GM13977 (cell line): ENCODE results near the gene ARSH.

Experiments
- DNase-seq: peaks from one replicate; pipeline ENCODE4 v3.0.0; 2012; ENCODE audit warnings: low spot score
- in situ Hi-C: fragments of 300-500 bp; cut with MboI; formaldehyde crosslinking; loops from one replicate; pipeline ENCODE4 v1.12.0; 2022; ENCODE audit warnings: low sequenced_read_pairs, low pct_unique_long_range_greater_than_20kb, mixed read lengths, inconsistent platforms; ENCODE audit not compliant: unreplicated experiment
- TF ChIP-seq, protein P1 (sequence below): IDR thresholded peaks from 2 replicates; pipeline ENCODE4 v1.5.1; 2012; ENCODE audit warnings: mild to moderate bottlenecking, control low read depth; ENCODE audit not compliant: insufficient read depth; ENCODE audit errors: extremely low read depth, missing control alignments

Gene ARSH

GRCh38 chrX:2989565-2989964, 16.8 kb upstream of the ARSH start:
- DNase-seq: no peak
- TF ChIP-seq, protein P1, sequence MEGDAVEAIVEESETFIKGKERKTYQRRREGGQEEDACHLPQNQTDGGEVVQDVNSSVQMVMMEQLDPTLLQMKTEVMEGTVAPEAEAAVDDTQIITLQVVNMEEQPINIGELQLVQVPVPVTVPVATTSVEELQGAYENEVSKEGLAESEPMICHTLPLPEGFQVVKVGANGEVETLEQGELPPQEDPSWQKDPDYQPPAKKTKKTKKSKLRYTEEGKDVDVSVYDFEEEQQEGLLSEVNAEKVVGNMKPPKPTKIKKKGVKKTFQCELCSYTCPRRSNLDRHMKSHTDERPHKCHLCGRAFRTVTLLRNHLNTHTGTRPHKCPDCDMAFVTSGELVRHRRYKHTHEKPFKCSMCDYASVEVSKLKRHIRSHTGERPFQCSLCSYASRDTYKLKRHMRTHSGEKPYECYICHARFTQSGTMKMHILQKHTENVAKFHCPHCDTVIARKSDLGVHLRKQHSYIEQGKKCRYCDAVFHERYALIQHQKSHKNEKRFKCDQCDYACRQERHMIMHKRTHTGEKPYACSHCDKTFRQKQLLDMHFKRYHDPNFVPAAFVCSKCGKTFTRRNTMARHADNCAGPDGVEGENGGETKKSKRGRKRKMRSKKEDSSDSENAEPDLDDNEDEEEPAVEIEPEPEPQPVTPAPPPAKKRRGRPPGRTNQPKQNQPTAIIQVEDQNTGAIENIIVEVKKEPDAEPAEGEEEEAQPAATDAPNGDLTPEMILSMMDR: no peak
- in situ Hi-C loops: no loop called here

DNA sequence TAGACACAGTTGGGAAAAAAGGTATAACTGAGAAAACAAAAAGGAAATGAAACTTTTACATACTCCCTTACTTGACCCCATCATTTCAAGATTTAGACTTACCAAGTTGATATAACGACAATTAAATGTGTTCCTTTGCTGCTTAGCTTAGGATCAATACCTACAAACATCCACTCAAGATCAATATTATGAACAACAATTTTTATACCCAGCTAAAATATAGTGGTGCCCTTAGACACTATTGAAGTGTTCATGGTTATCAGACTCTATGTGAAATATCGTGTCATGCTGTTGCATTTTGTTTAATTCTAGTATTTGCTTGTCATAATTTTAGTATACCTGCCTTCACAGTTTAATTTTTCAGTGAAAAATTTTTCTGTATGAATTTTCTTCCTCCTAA, 4.2 kb downstream of the ARSH start:
- TF ChIP-seq, protein P1: no peak
- in situ Hi-C loops: no loop called here
- DNase-seq: no peak

DNA sequence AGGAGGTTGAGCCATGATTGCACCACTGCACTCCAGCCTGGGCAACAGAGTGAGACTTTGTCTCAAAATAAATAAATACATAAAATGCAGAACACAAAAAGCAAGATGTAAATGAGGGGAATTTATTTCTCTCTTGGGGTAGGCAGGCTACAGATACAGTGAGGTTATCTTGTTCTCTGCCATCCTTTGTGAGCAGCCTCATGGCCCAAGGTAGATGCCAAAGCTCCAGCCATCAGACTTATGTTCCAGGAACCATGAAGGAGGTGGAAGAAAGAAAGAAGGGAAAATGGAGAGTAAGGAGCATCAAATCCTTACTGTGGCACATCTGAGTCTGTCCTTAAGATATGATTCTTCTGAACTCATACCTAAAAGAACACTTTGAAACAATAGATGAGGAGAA, 11.1 kb downstream of the ARSH start:
- DNase-seq: no peak
- TF ChIP-seq, protein P1: no peak
- in situ Hi-C loops: no loop called here

DNA sequence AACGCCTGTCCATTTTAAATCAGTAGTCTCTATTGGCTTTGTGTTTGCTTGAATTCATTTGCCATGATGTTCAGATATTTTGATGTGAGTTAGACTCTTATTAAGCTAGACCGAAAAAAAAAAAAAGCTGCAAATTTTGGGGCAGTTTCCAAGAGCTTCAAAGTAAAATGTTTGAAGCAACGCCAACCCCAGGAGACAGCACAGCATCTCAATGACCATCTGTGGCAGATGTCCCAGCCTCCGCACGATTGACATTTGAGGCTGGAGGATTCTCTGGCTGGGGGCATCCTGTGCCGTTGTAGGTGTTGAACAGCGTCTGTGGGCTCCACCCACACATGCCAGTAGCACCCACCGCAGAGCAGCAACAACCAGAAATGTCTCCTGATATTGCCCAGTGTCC, 17.8 kb downstream of the ARSH start:
- DNase-seq: no peak
- in situ Hi-C loops: no loop called here
- TF ChIP-seq, protein P1: no peak

DNA sequence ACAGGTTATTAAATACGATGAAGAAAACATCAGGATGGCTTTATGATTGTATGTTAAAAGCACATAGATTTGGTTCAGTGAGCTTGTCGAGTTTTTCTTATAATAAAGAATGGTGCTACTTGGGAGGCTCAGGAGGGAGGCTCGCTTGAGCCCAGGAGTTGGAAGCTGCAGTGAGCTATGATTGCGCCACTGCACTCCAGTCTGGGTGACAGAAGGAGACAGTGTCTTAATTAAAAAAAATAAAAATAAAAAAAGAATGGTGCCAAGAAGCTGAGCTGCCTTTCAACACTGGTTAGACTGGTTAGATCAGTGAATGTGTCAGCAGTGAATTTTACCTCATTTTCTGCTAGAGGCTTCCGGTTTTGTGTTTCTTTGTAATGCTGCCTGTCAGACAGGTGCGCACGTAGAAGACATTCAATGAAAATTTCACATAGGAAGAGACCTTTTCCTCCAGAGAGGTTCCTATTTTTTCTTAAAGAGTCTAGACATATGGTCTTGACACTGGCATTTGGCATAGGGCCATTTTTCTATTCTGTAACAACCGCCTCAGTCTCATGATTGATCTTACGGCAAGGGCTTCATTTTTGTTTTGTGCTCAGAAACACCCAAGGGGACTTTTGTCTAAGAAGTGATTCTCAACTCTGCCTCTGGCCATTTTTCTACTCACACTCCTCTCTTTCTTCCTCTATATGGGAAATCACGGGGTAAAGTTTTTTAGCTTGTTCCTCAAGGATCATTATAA, 19.9 kb downstream of the ARSH start:
- in situ Hi-C loops: no loop called here
- no peak for DNase-seq
- TF ChIP-seq, protein P1: no peak

- no peak for DNase-seq
- in situ Hi-C loops: no loop called here
- TF ChIP-seq, protein P1: no peak
These were observed 22.8 kb downstream of the ARSH start for GRCh38 chrX:3029129-3029528.
